HG03432 (cell line): ENCODE data around the gene RASSF9.

Experiments
- ATAC-seq: cut with Tn5 transposase; IDR thresholded peaks from one replicate; pipeline ENCODE4 v1.9.1; 2021; ENCODE audit warnings: mild to moderate bottlenecking, moderate library complexity; ENCODE audit not compliant: unreplicated experiment

Gene RASSF9

GRCh38 chr12:85821759-85822158, 14.4 kb downstream of the RASSF9 start:
- ATAC-seq, result no peak

GRCh38 chr12:85821206-85821605, 15.0 kb downstream of the RASSF9 start:
- no peak for ATAC-seq

- ATAC-seq, result no peak
These were observed 16.1 kb downstream of the RASSF9 start for GRCh38 chr12:85820101-85820500.

- no peak for ATAC-seq
These were observed 21.5 kb downstream of the RASSF9 start for GRCh38 chr12:85814741-85815140.

- no peak for ATAC-seq
These were observed 22.1 kb downstream of the RASSF9 start for GRCh38 chr12:85814071-85814470.

GRCh38 chr12:85809500-85809899, 26.7 kb downstream of the RASSF9 start:
- no peak for ATAC-seq

GRCh38 chr12:85807730-85808129, 28.5 kb downstream of the RASSF9 start:
- ATAC-seq, result no peak

GRCh38 chr12:85805654-85806053, 30.6 kb downstream of the RASSF9 start:
- no peak for ATAC-seq

- ATAC-seq, result peak; percentile 47
These were observed 31.5 kb downstream of the RASSF9 start for GRCh38 chr12:85804663-85805062.

- ATAC-seq, result no peak
These were observed 32.3 kb downstream of the RASSF9 start for GRCh38 chr12:85803923-85804322.

GRCh38 chr12:85803231-85803630, 33.0 kb downstream of the RASSF9 start:
- no peak for ATAC-seq

GRCh38 chr12:85798122-85798521, 38.1 kb downstream of the RASSF9 start:
- no peak for ATAC-seq

- ATAC-seq, result no peak
These were observed 40.2 kb downstream of the RASSF9 start for GRCh38 chr12:85796001-85796400.

- no peak for ATAC-seq
These were observed 41.7 kb downstream of the RASSF9 start for GRCh38 chr12:85794531-85794930.

GRCh38 chr12:85784096-85784720, 52.0 kb downstream of the RASSF9 start:
- no peak for ATAC-seq

- no peak for ATAC-seq
These were observed 53.5 kb downstream of the RASSF9 start for GRCh38 chr12:85782711-85783110.

GRCh38 chr12:85781766-85782165, 54.4 kb downstream of the RASSF9 start:
- no peak for ATAC-seq

- ATAC-seq, result no peak
These were observed 56.4 kb downstream of the RASSF9 start for GRCh38 chr12:85779768-85780167.

- no peak for ATAC-seq
These were observed 61.1 kb downstream of the RASSF9 start for GRCh38 chr12:85775091-85775490.

GRCh38 chr12:85765453-85765869, 70.7 kb downstream of the RASSF9 start:
- no peak for ATAC-seq

- ATAC-seq, result no peak
These were observed 76.6 kb downstream of the RASSF9 start for GRCh38 chr12:85759623-85760022.

- ATAC-seq, result no peak
These were observed 77.1 kb downstream of the RASSF9 start for GRCh38 chr12:85759091-85759490.

GRCh38 chr12:85755760-85756159, 80.4 kb downstream of the RASSF9 start:
- ATAC-seq, result no peak
